Measurements from ENCODE around the gene HIRA.

- TF ChIP-seq CTCF (IDR thresholded peaks at IDR 0.05; ENCODE audit: low read depth, low read length) (no peak), EZH2phosphoT487 (IDR thresholded peaks at IDR 0.05; ENCODE audit: low read depth) (no peak)
Measured at GRCh38 chr22:19330865-19331418, 100.6 kb downstream of the HIRA start.
